K562 (cell line): ENCODE measurements around the gene MAP1S. TPM values are rescaled to one million over a fixed set of nuclear protein-coding genes. Genes with fewer than 3 reads are reported as not detected.

Source experiments
- BCOR ChIP-seq: fragments of 450-650 bp; IDR thresholded peaks from 2 replicates; pipeline ENCODE4 v1.6.1; 2016
- FOXK2 ChIP-seq, 2 experiments: fragments of 450-650 bp; IDR thresholded peaks in 1 of 2; conservative IDR thresholded peaks in 1 of 2; 2 replicates each; pipeline ENCODE4 v1.6.1; 2016; ENCODE audit warnings: low read depth in 2 of 2, mild to moderate bottlenecking in 1 of 2
- ID3 ChIP-seq, 2 experiments: fragments of 250-450 bp in 1 of 2; fragments of 450-650 bp in 1 of 2; sonication (Bioruptor Pico) in 1 of 2; IDR thresholded peaks; 2 replicates each; pipeline versions ENCODE4 v1.6.1 to v1.8.0; 2016 to 2021; ENCODE audit warnings: mild to moderate bottlenecking in 2 of 2, moderate library complexity in 2 of 2, missing compliant biosample characterization in 1 of 2, missing genetic modification characterization in 1 of 2
- NFYB ChIP-seq: IDR thresholded peaks from 2 replicates; pipeline ENCODE4 v1.6.1; 2011; ENCODE audit warnings: mild to moderate bottlenecking, moderate library complexity; ENCODE audit not compliant: insufficient read length; ENCODE audit errors: extremely low read depth
- WHSC1 ChIP-seq: IDR thresholded peaks from one replicate; pipeline ENCODE4 v1.6.1; 2012; ENCODE audit warnings: low read length, control low read depth, inconsistent platforms
- ZBTB49 ChIP-seq: sonication (generic); formaldehyde crosslinking; IDR thresholded peaks from 2 replicates; pipeline ENCODE4 v1.8.0; 2022; ENCODE audit warnings: missing genetic modification reagents, mild to moderate bottlenecking, borderline replicate concordance
- ZBTB9 ChIP-seq: fragments of 450-650 bp; formaldehyde crosslinking; IDR thresholded peaks from 2 replicates; pipeline ENCODE4 v1.4.0; 2020; ENCODE audit warnings: mild to moderate bottlenecking, moderate library complexity
- ZNF224 ChIP-seq: sonication (generic); formaldehyde crosslinking; IDR thresholded peaks from 2 replicates; pipeline ENCODE4 v1.8.0; 2022; ENCODE audit warnings: mild to moderate bottlenecking, missing genetic modification reagents
- ZNF263 ChIP-seq: sonication (generic); formaldehyde crosslinking; IDR thresholded peaks from 2 replicates; pipeline ENCODE4 v1.8.0; 2022; ENCODE audit warnings: mild to moderate bottlenecking, missing genetic modification reagents, borderline replicate concordance
- ZNF3 ChIP-seq: fragments of 250-450 bp; sonication (Bioruptor Pico); IDR thresholded peaks from 2 replicates; pipeline ENCODE4 v1.5.0; 2021; ENCODE audit warnings: mild to moderate bottlenecking, moderate library complexity
- ZNF785 ChIP-seq: fragments of 250-450 bp; sonication (Bioruptor Pico); IDR thresholded peaks from 2 replicates; pipeline ENCODE4 v1.4.0; 2020; ENCODE audit warnings: mild to moderate bottlenecking
- polyA plus RNA-seq, 8 experiments: library from polyadenylated mRNA; depleted of rRNA in 4 of 8; stranded (reverse) in 5 of 8; unstranded in 3 of 8; fragments of >200 nt; fragmentation: Nextera tagmentation in 2 of 8; fragmentation: Illumina TruSeq in 1 of 8; extraction: Ambion mirVana in 2 of 8; extraction: Trizol in 1 of 8; gene quantifications; 2 replicates each; pipeline versions ENCODE4 v1.2.1 to v1.2.3, GENCODE V29; 2011 to 2014; ENCODE audit warnings: inconsistent platforms in 1 of 8, missing spikeins in 1 of 8
- total RNA-seq, 7 experiments: library from RNA; depleted of rRNA in 6 of 7; stranded (reverse); fragments of >200 nt in 6 of 7; fragmentation: Illumina TruSeq in 2 of 7; extraction: Trizol in 2 of 7; gene quantifications; 2 replicates each; pipeline versions ENCODE4 v1.2.1 to v1.2.3, GENCODE V29; 2011 to 2021; ENCODE audit warnings: low replicate concordance in 1 of 7

The MAP1S gene
- total and polyA plus RNA-seq, 9 of the 15 experiments (the other 6 are each of a cell fraction or from before 2014, with no cell fraction given), result 2.0 to 81.0 (median 9.5) TPM

- TF ChIP-seq ZBTB9 (CRISPR knock-in tag) (no peak), ZBTB49 (CRISPR knock-in tag) (no peak), ZNF263 (CRISPR knock-in tag) (no peak), ZNF224 (CRISPR knock-in tag) (no peak), BCOR (no peak), FOXK2 (conservative IDR thresholded peaks at IDR 0.05 in 1 of 2, IDR thresholded peaks at IDR 0.05 in 1 of 2; ENCODE audit: low read depth in 2 of 2) (no peak), ID3 (CRISPR knock-in tag; IDR thresholded peaks at IDR 0.05) (no peak), ID3 (tag; IDR thresholded peaks at IDR 0.05) (no peak), ZNF785 (CRISPR knock-in tag) (no peak), ZNF3 (CRISPR knock-in tag) (no peak), WHSC1 (no peak), NFYB (peak; percentile 33)
Measured at GRCh38 chr19:17703824-17704463, 15.3 kb upstream of the MAP1S start (continued).
